K562 (cell line): ENCODE measurements around the gene STAMBPL1. TPM values are rescaled to one million over a fixed set of nuclear protein-coding genes. Genes with fewer than 3 reads are reported as not detected.

Source experiments
- ATAC-seq: fragments of 200-7000 bp; cut with Tn5 transposase; 3 replicates; pipeline ENCODE4 v1.9.1; 2020; ENCODE audit warnings: moderate library complexity
- BruUV-seq: library from RNA; stranded (reverse); fragments of 400-500 nt; replicated peaks from 2 replicates; lab custom pipeline; 2021; lab: Mats Ljungman, UMichigan
- CTCF ChIA-PET: fragments of 300-600 bp; formaldehyde crosslinking; extraction: SDS; loops from one replicate; lab custom pipeline; 2021; ENCODE audit warnings: low intra/inter-chr PET ratio; lab: Yijun Ruan, JAX
- POLR2A ChIA-PET: fragments of 300-600, 350-650 bp; sonication (Branson Sonifier 250); formaldehyde crosslinking; extraction: SDS; loops from one replicate; lab custom pipeline; 2021; ENCODE audit warnings: antibody characterized with exemption, inconsistent platforms; lab: Yijun Ruan, JAX
- DNase-seq, 4 experiments: peaks; one replicate each; pipeline versions ENCODE4 v3.0.0 to v3.0.0-alpha.2; 2011 to 2018; ENCODE audit warnings: low spot score in 3 of 4, mixed read lengths in 3 of 4; ENCODE audit errors: extremely low read depth in 1 of 4
- FAIRE-seq: peaks from 2 replicates; lab custom pipeline; 2011; peaks lifted over from hg19 to GRCh38; lab: Jason Lieb, UNC
- H2AFZ ChIP-seq: 2 replicates; pipeline ENCODE4 v1.6.0; 2011; ENCODE audit warnings: low read depth, low read length, control low read depth, inconsistent platforms
- H3K27ac ChIP-seq: fragments of 200-600 bp; 3 replicates; pipeline ENCODE4 v1.8.0; 2011; ENCODE audit warnings: low read depth, mild to moderate bottlenecking, control low read depth, inconsistent platforms, low read length, moderate library complexity, mixed read lengths; ENCODE audit errors: extremely low read depth
- H3K27me3 ChIP-seq, 2 experiments: fragments of 300-600 bp in 1 of 2; 2 replicates in 1 of 2; 3 replicates in 1 of 2; pipeline versions ENCODE4 v1.6.0 to v1.8.0; 2011; ENCODE audit warnings: inconsistent platforms in 2 of 2, low read length in 2 of 2, mild to moderate bottlenecking in 1 of 2, mixed read lengths in 1 of 2, moderate library complexity in 1 of 2; ENCODE audit not compliant: control insufficient read depth in 2 of 2, insufficient read depth in 2 of 2
- H3K36me3 ChIP-seq: fragments of 300-600 bp; 3 replicates; pipeline ENCODE4 v1.8.0; 2011; ENCODE audit warnings: mild to moderate bottlenecking, low read length, inconsistent platforms; ENCODE audit not compliant: control insufficient read depth, insufficient read depth
- H3K4me1 ChIP-seq, 2 experiments: fragments of 200-600 bp in 1 of 2; replicated peaks in 1 of 2; 2 replicates in 1 of 2; 3 replicates in 1 of 2; pipeline versions ENCODE4 v1.5.1 to v1.8.0; 2011; ENCODE audit warnings: inconsistent platforms in 2 of 2, low read length in 2 of 2, mild to moderate bottlenecking in 1 of 2, mixed read lengths in 1 of 2, moderate library complexity in 1 of 2; ENCODE audit not compliant: control insufficient read depth in 2 of 2, insufficient read depth in 2 of 2
- H3K4me2 ChIP-seq: 2 replicates; pipeline ENCODE4 v1.6.1; 2011; ENCODE audit warnings: low read length, control low read depth, inconsistent platforms, mixed read lengths; ENCODE audit not compliant: insufficient read depth
- H3K4me3 ChIP-seq: fragments of 200-600 bp; sonication (generic), shearing (Covaris generic); 2 replicates; pipeline ENCODE4 v1.5.1; 2016; ENCODE audit warnings: control low read depth, inconsistent platforms
- H3K79me2 ChIP-seq: fragments of 200-600 bp; 3 replicates; pipeline ENCODE4 v1.8.0; 2011; ENCODE audit warnings: low read length, inconsistent platforms; ENCODE audit not compliant: control insufficient read depth, insufficient read depth
- H3K9ac ChIP-seq, 2 experiments: 2 replicates each; pipeline versions ENCODE4 v1.6.0 to v1.6.1; 2011; ENCODE audit warnings: low read depth in 2 of 2, low read length in 2 of 2, control low read depth in 1 of 2, inconsistent platforms in 1 of 2, mild to moderate bottlenecking in 1 of 2, mixed read lengths in 1 of 2; ENCODE audit not compliant: insufficient read depth in 1 of 2
- H3K9me1 ChIP-seq: one replicate; pipeline ENCODE4 v1.6.0; 2011; ENCODE audit warnings: inconsistent platforms, mild to moderate bottlenecking, low read length, moderate library complexity; ENCODE audit not compliant: control insufficient read depth, insufficient read depth
- H3K9me3 ChIP-seq: replicated peaks from 2 replicates; pipeline ENCODE4 v1.5.1; 2011; ENCODE audit warnings: low read depth, low read length, inconsistent platforms; ENCODE audit not compliant: control insufficient read depth, insufficient read depth
- H4K20me1 ChIP-seq: replicated peaks from 2 replicates; pipeline ENCODE4 v1.6.1; 2011; ENCODE audit warnings: low read length, inconsistent platforms, mixed read lengths; ENCODE audit not compliant: control insufficient read depth, insufficient read depth
- CBX1 ChIP-seq: sonication (generic); IDR thresholded peaks from 2 replicates; pipeline ENCODE4 v1.6.1; 2016; ENCODE audit warnings: antibody characterized with exemption, low read depth, mild to moderate bottlenecking
- CXXC5 ChIP-seq: fragments of 250-450 bp; sonication (Bioruptor Pico); IDR thresholded peaks from 2 replicates; pipeline ENCODE4 v1.8.0; 2022; ENCODE audit warnings: inconsistent platforms, mild to moderate bottlenecking, moderate library complexity
- ETV5 ChIP-seq: sonication (generic); formaldehyde crosslinking; IDR thresholded peaks from 2 replicates; pipeline ENCODE4 v1.4.0; 2020; ENCODE audit warnings: low read depth, mild to moderate bottlenecking, missing genetic modification reagents
- ILF3 ChIP-seq: fragments of 450-650 bp; IDR thresholded peaks from 2 replicates; pipeline ENCODE4 v1.6.1; 2018; ENCODE audit warnings: antibody characterized with exemption, mild to moderate bottlenecking, moderate library complexity, borderline replicate concordance
- KAT8 ChIP-seq: fragments of 450-650 bp; IDR thresholded peaks from 2 replicates; pipeline ENCODE4 v1.6.1; 2016; ENCODE audit warnings: low read depth, mild to moderate bottlenecking
- NONO ChIP-seq, 2 experiments: fragments of 200-400 bp in 1 of 2; fragments of 450-650 bp in 1 of 2; formaldehyde crosslinking in 1 of 2; IDR thresholded peaks; 2 replicates each; pipeline ENCODE4 v1.6.1; 2017; ENCODE audit warnings: low read depth in 2 of 2, mild to moderate bottlenecking in 2 of 2, moderate library complexity in 2 of 2, low read length in 1 of 2
- RB1 ChIP-seq: fragments of 450-650 bp; IDR thresholded peaks from 2 replicates; pipeline ENCODE4 v1.6.1; 2017; ENCODE audit warnings: low read depth, mild to moderate bottlenecking
- SAP30 ChIP-seq: fragments of 200-600 bp; sonication (generic); IDR thresholded peaks from 2 replicates; pipeline ENCODE4 v1.6.1; 2012; ENCODE audit warnings: borderline replicate concordance, low read depth, mild to moderate bottlenecking, moderate library complexity, low read length, control low read depth, inconsistent platforms; ENCODE audit not compliant: insufficient read depth, poor library complexity, severe bottlenecking
- TBP ChIP-seq: optimal IDR thresholded peaks from 2 replicates; pipeline ENCODE3; 2011; ENCODE audit warnings: low read depth, low read length, improper control_type of control experiment
- TFAP4 ChIP-seq: sonication (generic); formaldehyde crosslinking; IDR thresholded peaks from 2 replicates; pipeline ENCODE4 v1.8.0; 2022; ENCODE audit warnings: missing genetic modification reagents, mild to moderate bottlenecking, moderate library complexity, borderline replicate concordance
- ZNF217 ChIP-seq: sonication (generic); formaldehyde crosslinking; IDR thresholded peaks from 2 replicates; pipeline ENCODE4 v1.8.0; 2022; ENCODE audit warnings: mild to moderate bottlenecking, missing genetic modification reagents
- in situ Hi-C: fragments of 300-500 bp; cut with MboI; formaldehyde crosslinking; loops from 4 replicates; pipeline ENCODE4 v1.15.0; 2018; ENCODE audit warnings: inconsistent platforms, mixed read lengths
- intact Hi-C: fragments of 100-400 bp; cut with micrococcal nuclease; formaldehyde crosslinking; loops from 2 replicates; pipeline ENCODE4 v1.14.2; 2022
- polyA plus RNA-seq, 8 experiments: library from polyadenylated mRNA; depleted of rRNA in 4 of 8; stranded (reverse) in 5 of 8; unstranded in 3 of 8; fragments of >200 nt; fragmentation: Nextera tagmentation in 2 of 8; fragmentation: Illumina TruSeq in 1 of 8; extraction: Ambion mirVana in 2 of 8; extraction: Trizol in 1 of 8; gene quantifications; 2 replicates each; pipeline versions ENCODE4 v1.2.1 to v1.2.3, GENCODE V29; 2011 to 2014; ENCODE audit warnings: inconsistent platforms in 1 of 8, missing spikeins in 1 of 8
- total RNA-seq, 7 experiments: library from RNA; depleted of rRNA in 6 of 7; stranded (reverse); fragments of >200 nt in 6 of 7; fragmentation: Illumina TruSeq in 2 of 7; extraction: Trizol in 2 of 7; gene quantifications; 2 replicates each; pipeline versions ENCODE4 v1.2.1 to v1.2.3, GENCODE V29; 2011 to 2021; ENCODE audit warnings: low replicate concordance in 1 of 7
- TF ChIP-seq, protein P1 (sequence below): fragments of 450-650 bp; IDR thresholded peaks from 2 replicates; pipeline ENCODE4 v1.6.1; 2016; ENCODE audit warnings: mild to moderate bottlenecking, moderate library complexity

STAMBPL1 gene
- total and polyA plus RNA-seq, 9 of the 15 experiments (the other 6 are each of a cell fraction or from before 2014, with no cell fraction given): 0.09 TPM; not detected in 8

GRCh38 chr10:88961266-88961665, 81.2 kb downstream of the STAMBPL1 start:
- H3K27me3 ChIP-seq: no peaks in the 10 kb centered on the region
- intact Hi-C loops: no loop called here
- no peak overlapping the region for H3K4me3 ChIP-seq
- no peak overlapping the region for H2AFZ ChIP-seq
- no peaks in the 10 kb centered on the region for H3K9me1 ChIP-seq
- H3K9ac ChIP-seq: no peak overlapping the region
- H3K9me3 ChIP-seq: no peaks in the 10 kb centered on the region
- POLR2A ChIA-PET: no interaction called here
- in situ Hi-C loops: no loop called here
- no peaks in the 10 kb centered on the region for H3K4me1 ChIP-seq
- CTCF ChIA-PET: no interaction called here
- no peak overlapping the region for H3K27ac ChIP-seq
- DNase-seq (no peak), FAIRE-seq (no peak), ATAC-seq (no peak)
- H3K79me2 ChIP-seq: no peaks in the 10 kb centered on the region
- H3K36me3 ChIP-seq: no peaks in the 10 kb centered on the region
- H4K20me1 ChIP-seq: no peaks in the 10 kb centered on the region
- BruUV-seq: no TSS peak
- H3K4me2 ChIP-seq: no peak overlapping the region
- TF ChIP-seq NONO (IDR thresholded peaks at IDR 0.05; ENCODE audit: low read depth in 2 of 2, low read length in 1 of 2) (no peak), TBP (no peak), RB1 (no peak), SAP30 (no peak), CXXC5 (CRISPR knock-in tag) (no peak), CBX1 (no peak), ETV5 (no peak), TFAP4 (CRISPR knock-in tag) (no peak), KAT8 (no peak), ZNF217 (CRISPR knock-in tag) (no peak), ILF3 (no peak)
- TF ChIP-seq, protein P1, sequence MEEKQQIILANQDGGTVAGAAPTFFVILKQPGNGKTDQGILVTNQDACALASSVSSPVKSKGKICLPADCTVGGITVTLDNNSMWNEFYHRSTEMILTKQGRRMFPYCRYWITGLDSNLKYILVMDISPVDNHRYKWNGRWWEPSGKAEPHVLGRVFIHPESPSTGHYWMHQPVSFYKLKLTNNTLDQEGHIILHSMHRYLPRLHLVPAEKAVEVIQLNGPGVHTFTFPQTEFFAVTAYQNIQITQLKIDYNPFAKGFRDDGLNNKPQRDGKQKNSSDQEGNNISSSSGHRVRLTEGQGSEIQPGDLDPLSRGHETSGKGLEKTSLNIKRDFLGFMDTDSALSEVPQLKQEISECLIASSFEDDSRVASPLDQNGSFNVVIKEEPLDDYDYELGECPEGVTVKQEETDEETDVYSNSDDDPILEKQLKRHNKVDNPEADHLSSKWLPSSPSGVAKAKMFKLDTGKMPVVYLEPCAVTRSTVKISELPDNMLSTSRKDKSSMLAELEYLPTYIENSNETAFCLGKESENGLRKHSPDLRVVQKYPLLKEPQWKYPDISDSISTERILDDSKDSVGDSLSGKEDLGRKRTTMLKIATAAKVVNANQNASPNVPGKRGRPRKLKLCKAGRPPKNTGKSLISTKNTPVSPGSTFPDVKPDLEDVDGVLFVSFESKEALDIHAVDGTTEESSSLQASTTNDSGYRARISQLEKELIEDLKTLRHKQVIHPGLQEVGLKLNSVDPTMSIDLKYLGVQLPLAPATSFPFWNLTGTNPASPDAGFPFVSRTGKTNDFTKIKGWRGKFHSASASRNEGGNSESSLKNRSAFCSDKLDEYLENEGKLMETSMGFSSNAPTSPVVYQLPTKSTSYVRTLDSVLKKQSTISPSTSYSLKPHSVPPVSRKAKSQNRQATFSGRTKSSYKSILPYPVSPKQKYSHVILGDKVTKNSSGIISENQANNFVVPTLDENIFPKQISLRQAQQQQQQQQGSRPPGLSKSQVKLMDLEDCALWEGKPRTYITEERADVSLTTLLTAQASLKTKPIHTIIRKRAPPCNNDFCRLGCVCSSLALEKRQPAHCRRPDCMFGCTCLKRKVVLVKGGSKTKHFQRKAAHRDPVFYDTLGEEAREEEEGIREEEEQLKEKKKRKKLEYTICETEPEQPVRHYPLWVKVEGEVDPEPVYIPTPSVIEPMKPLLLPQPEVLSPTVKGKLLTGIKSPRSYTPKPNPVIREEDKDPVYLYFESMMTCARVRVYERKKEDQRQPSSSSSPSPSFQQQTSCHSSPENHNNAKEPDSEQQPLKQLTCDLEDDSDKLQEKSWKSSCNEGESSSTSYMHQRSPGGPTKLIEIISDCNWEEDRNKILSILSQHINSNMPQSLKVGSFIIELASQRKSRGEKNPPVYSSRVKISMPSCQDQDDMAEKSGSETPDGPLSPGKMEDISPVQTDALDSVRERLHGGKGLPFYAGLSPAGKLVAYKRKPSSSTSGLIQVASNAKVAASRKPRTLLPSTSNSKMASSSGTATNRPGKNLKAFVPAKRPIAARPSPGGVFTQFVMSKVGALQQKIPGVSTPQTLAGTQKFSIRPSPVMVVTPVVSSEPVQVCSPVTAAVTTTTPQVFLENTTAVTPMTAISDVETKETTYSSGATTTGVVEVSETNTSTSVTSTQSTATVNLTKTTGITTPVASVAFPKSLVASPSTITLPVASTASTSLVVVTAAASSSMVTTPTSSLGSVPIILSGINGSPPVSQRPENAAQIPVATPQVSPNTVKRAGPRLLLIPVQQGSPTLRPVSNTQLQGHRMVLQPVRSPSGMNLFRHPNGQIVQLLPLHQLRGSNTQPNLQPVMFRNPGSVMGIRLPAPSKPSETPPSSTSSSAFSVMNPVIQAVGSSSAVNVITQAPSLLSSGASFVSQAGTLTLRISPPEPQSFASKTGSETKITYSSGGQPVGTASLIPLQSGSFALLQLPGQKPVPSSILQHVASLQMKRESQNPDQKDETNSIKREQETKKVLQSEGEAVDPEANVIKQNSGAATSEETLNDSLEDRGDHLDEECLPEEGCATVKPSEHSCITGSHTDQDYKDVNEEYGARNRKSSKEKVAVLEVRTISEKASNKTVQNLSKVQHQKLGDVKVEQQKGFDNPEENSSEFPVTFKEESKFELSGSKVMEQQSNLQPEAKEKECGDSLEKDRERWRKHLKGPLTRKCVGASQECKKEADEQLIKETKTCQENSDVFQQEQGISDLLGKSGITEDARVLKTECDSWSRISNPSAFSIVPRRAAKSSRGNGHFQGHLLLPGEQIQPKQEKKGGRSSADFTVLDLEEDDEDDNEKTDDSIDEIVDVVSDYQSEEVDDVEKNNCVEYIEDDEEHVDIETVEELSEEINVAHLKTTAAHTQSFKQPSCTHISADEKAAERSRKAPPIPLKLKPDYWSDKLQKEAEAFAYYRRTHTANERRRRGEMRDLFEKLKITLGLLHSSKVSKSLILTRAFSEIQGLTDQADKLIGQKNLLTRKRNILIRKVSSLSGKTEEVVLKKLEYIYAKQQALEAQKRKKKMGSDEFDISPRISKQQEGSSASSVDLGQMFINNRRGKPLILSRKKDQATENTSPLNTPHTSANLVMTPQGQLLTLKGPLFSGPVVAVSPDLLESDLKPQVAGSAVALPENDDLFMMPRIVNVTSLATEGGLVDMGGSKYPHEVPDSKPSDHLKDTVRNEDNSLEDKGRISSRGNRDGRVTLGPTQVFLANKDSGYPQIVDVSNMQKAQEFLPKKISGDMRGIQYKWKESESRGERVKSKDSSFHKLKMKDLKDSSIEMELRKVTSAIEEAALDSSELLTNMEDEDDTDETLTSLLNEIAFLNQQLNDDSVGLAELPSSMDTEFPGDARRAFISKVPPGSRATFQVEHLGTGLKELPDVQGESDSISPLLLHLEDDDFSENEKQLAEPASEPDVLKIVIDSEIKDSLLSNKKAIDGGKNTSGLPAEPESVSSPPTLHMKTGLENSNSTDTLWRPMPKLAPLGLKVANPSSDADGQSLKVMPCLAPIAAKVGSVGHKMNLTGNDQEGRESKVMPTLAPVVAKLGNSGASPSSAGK: no peak
